Measurements from ENCODE around the gene ANP32E.

- TF ChIP-seq, protein P1, sequence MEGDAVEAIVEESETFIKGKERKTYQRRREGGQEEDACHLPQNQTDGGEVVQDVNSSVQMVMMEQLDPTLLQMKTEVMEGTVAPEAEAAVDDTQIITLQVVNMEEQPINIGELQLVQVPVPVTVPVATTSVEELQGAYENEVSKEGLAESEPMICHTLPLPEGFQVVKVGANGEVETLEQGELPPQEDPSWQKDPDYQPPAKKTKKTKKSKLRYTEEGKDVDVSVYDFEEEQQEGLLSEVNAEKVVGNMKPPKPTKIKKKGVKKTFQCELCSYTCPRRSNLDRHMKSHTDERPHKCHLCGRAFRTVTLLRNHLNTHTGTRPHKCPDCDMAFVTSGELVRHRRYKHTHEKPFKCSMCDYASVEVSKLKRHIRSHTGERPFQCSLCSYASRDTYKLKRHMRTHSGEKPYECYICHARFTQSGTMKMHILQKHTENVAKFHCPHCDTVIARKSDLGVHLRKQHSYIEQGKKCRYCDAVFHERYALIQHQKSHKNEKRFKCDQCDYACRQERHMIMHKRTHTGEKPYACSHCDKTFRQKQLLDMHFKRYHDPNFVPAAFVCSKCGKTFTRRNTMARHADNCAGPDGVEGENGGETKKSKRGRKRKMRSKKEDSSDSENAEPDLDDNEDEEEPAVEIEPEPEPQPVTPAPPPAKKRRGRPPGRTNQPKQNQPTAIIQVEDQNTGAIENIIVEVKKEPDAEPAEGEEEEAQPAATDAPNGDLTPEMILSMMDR (optimal IDR thresholded peaks at IDR 0.05 in 1 of 3, IDR thresholded peaks at IDR 0.05 in 1 of 3, conservative IDR thresholded peaks at IDR 0.05 in 1 of 3; ENCODE audit: extremely low read depth in 1 of 3, insufficient read depth in 2 of 3, low read length in 3 of 3), result no peak
- TF ChIP-seq EZH2 (IDR thresholded peaks at IDR 0.05; ENCODE audit: low read length), result no peak
These were observed 52.9 kb downstream of the ANP32E start for GRCh38 chr1:150183061-150183460.

Measured in keratinocyte (primary cell).